OCI-LY7 (cell line): ENCODE measurements around the gene ADH6. TPM values are rescaled to one million over a fixed set of nuclear protein-coding genes. Genes with fewer than 3 reads are reported as not detected.

Experiments used
- BruUV-seq: library from RNA; stranded (reverse); fragments of 400-500 nt; replicated peaks from 2 replicates; lab custom pipeline; 2021; lab: Mats Ljungman, UMichigan
- CTCF ChIA-PET: fragments of 300-600 bp; sonication (Branson Sonifier 250); formaldehyde crosslinking; loops from one replicate; lab custom pipeline; 2022; ENCODE audit warnings: antibody characterized with exemption; ENCODE audit not compliant: unreplicated experiment; lab: Charles Lee
- POLR2A ChIA-PET: fragments of 300-600 bp; sonication (Branson Sonifier 250); formaldehyde crosslinking; loops from one replicate; lab custom pipeline; 2022; ENCODE audit warnings: antibody characterized with exemption; lab: Charles Lee
- DNase-seq: peaks from one replicate; pipeline ENCODE4 v3.0.0-alpha.2; 2015; ENCODE audit warnings: low spot score
- H2AFZ ChIP-seq: fragments of 200-600 bp; sonication (generic), shearing (Covaris generic); 2 replicates; pipeline ENCODE4 v1.6.1; 2014; ENCODE audit warnings: mild to moderate bottlenecking, antibody characterized with exemption, low read length, moderate library complexity
- H3K27ac ChIP-seq: fragments of 200-600 bp; sonication (generic); 2 replicates; pipeline ENCODE4 v1.5.1; 2014; ENCODE audit warnings: mixed run types, low read depth, mild to moderate bottlenecking, moderate library complexity, low read length, inconsistent platforms; ENCODE audit not compliant: poor library complexity, severe bottlenecking
- H3K36me3 ChIP-seq: fragments of 200-600 bp; sonication (generic); 2 replicates; pipeline ENCODE4 v1.6.1; 2014; ENCODE audit warnings: mild to moderate bottlenecking, antibody characterized with exemption, low read length, moderate library complexity, mixed read lengths; ENCODE audit not compliant: insufficient read depth
- H3K4me1 ChIP-seq: fragments of 200-600 bp; sonication (generic); 2 replicates; pipeline ENCODE4 v1.5.1; 2014; ENCODE audit warnings: mild to moderate bottlenecking, low read length; ENCODE audit not compliant: insufficient read depth, poor library complexity, severe bottlenecking
- H3K4me2 ChIP-seq: fragments of 200-600 bp; sonication (generic); 2 replicates; pipeline ENCODE4 v1.6.1; 2014; ENCODE audit warnings: mild to moderate bottlenecking, low read length
- H3K4me3 ChIP-seq: fragments of 200-600 bp; sonication (generic); 2 replicates; pipeline ENCODE4 v1.5.1; 2014; ENCODE audit warnings: mild to moderate bottlenecking, low read depth, low read length; ENCODE audit not compliant: poor library complexity, severe bottlenecking
- H3K79me2 ChIP-seq: fragments of 200-600 bp; sonication (generic); 2 replicates; pipeline ENCODE4 v1.6.1; 2016; ENCODE audit warnings: low read depth, mild to moderate bottlenecking, low read length, moderate library complexity, mixed read lengths; ENCODE audit not compliant: insufficient read depth
- H3K9me2 ChIP-seq: fragments of 200-600 bp; sonication (generic); 2 replicates; pipeline ENCODE4 v1.6.1; 2016; ENCODE audit warnings: mild to moderate bottlenecking, low read length, mixed read lengths; ENCODE audit not compliant: insufficient read depth
- H3K9me3 ChIP-seq: fragments of 200-600 bp; sonication (generic); 2 replicates; pipeline ENCODE4 v1.6.1; 2014; ENCODE audit warnings: mild to moderate bottlenecking, mixed run types, low read length, mixed read lengths
- H4K20me1 ChIP-seq: fragments of 200-600 bp; sonication (generic); 2 replicates; pipeline ENCODE4 v1.6.1; 2014; ENCODE audit warnings: mild to moderate bottlenecking, antibody characterized with exemption, low read length, moderate library complexity, mixed read lengths; ENCODE audit not compliant: insufficient read depth
- EZH2phosphoT487 ChIP-seq: fragments of 200-600 bp; sonication (generic); IDR thresholded peaks from 2 replicates; pipeline ENCODE4 v1.6.1; 2018; ENCODE audit warnings: low read depth, borderline replicate concordance, mild to moderate bottlenecking, mixed run types, antibody characterized with exemption, low read length, moderate library complexity, mixed read lengths
- intact Hi-C: fragments of 100-400 bp; cut with micrococcal nuclease; formaldehyde crosslinking; loops from one replicate; pipeline ENCODE4 v1.10.0; 2022; ENCODE audit not compliant: unreplicated experiment
- total RNA-seq, 2 experiments: library from RNA; depleted of rRNA in 1 of 2; stranded (reverse); fragments of >200 nt in 1 of 2; shearing (Covaris generic) in 1 of 2; gene quantifications; 2 replicates each; pipeline ENCODE4 v1.2.3, GENCODE V29; 2014 to 2022
- TF ChIP-seq, protein P1 (sequence below): fragments of 200-600 bp; sonication (generic); conservative IDR thresholded peaks from 2 replicates; pipeline ENCODE4 v1.5.1; 2014; ENCODE audit warnings: mild to moderate bottlenecking, antibody characterized with exemption, low read length, moderate library complexity, mixed read lengths

Gene ADH6
- total RNA-seq, 2 experiments from 2014 or later: not detected

DNA sequence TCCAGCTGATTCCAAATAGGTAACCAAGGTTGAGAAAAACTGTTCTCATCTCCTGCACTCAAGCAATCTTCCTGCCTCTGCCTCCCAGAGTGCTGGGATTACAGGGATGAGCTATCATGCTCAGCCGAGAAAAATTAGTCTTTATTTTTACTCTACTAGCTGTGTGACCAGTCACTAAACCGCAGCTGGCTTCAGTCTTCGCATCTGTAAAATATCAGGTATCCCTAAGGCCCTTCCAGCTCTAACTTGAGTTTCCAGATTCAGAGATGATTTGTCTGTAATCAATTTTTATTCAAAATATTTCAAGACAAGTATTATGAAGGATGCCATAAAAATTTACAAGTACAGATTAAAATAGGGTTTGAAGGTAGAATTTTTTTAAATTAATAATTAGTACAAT is 3.5 kb downstream of the ADH6 start:
- Histone ChIP-seq H3K9me2 (no peaks in the 10 kb centered on the region), H3K4me3 (no peak overlapping the region), H3K9me3 (no peaks in the 10 kb centered on the region), H3K79me2 (no peaks in the 10 kb centered on the region), H3K4me1 (no peaks in the 10 kb centered on the region), H2AFZ (no peak overlapping the region), H3K27ac (no peak overlapping the region), H3K36me3 (no peaks in the 10 kb centered on the region), H4K20me1 (no peaks in the 10 kb centered on the region), H3K4me2 (no peak overlapping the region)
- no TSS peak for BruUV-seq
- ChIA-PET POLR2A (no interaction called here), CTCF (no interaction called here)
- intact Hi-C loops: no loop called here
- DNase-seq: no peak
- no peak for TF ChIP-seq EZH2phosphoT487
- TF ChIP-seq, protein P1, sequence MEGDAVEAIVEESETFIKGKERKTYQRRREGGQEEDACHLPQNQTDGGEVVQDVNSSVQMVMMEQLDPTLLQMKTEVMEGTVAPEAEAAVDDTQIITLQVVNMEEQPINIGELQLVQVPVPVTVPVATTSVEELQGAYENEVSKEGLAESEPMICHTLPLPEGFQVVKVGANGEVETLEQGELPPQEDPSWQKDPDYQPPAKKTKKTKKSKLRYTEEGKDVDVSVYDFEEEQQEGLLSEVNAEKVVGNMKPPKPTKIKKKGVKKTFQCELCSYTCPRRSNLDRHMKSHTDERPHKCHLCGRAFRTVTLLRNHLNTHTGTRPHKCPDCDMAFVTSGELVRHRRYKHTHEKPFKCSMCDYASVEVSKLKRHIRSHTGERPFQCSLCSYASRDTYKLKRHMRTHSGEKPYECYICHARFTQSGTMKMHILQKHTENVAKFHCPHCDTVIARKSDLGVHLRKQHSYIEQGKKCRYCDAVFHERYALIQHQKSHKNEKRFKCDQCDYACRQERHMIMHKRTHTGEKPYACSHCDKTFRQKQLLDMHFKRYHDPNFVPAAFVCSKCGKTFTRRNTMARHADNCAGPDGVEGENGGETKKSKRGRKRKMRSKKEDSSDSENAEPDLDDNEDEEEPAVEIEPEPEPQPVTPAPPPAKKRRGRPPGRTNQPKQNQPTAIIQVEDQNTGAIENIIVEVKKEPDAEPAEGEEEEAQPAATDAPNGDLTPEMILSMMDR: no peak

DNA sequence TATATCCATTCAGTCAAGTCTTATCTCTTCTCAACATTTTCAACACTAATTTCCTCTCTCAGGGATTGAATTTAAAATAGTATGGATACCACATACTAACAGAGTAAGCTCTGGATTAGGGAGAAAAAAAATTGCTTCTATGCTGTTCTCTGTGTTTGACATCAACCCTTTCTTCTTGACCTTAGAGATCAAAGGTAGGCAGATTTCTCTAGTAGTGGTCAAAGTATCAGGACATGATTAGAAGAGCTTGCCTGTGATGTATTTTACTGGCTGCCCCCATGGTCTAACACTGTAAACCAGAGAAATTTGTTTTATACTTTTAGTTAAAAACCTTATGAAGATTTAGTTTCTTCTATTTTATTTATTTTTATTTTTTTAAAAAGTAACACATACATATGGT is 8.3 kb downstream of the ADH6 start:
- Histone ChIP-seq H3K9me2 (no peaks in the 10 kb centered on the region), H4K20me1 (no peaks in the 10 kb centered on the region), H3K4me3 (no peak overlapping the region), H2AFZ (no peak overlapping the region), H3K79me2 (no peaks in the 10 kb centered on the region), H3K27ac (no peak overlapping the region), H3K4me2 (no peak overlapping the region), H3K9me3 (no peaks in the 10 kb centered on the region), H3K36me3 (no peaks in the 10 kb centered on the region), H3K4me1 (no peaks in the 10 kb centered on the region)
- intact Hi-C loops: no loop called here
- no peak for TF ChIP-seq EZH2phosphoT487
- TF ChIP-seq, protein P1: no peak
- ChIA-PET POLR2A (interaction anchor here (0.7 kb wide), 1 partner anchor 8 kb away, joined by 3 read pairs; the partner anchor contains the start of gene ADH6), CTCF (no interaction called here)
- no peak for DNase-seq
- BruUV-seq: no TSS peak

DNA sequence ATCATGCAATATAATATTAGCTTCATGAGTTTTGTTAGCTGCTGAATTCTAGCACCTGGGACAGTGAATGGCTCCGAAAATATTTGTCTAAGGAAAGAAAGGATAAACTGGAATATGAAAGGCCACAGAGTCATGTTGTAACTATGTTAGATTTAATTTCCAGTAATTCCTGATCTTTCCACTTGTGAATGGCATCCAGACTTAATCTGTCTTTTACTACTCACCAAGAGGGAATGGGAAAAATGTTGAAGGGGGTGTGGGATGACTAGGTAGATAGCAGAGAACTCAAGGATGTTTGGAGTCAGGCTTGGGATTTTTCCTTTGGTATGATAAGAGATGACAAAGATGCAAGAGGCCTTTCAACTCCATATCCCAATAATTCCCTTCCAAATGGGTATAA is 9.4 kb downstream of the ADH6 start:
- Histone ChIP-seq H3K4me1 (no peaks in the 10 kb centered on the region), H3K4me2 (no peak overlapping the region), H3K27ac (no peak overlapping the region), H2AFZ (no peak overlapping the region), H4K20me1 (no peaks in the 10 kb centered on the region), H3K9me2 (no peaks in the 10 kb centered on the region), H3K4me3 (no peak overlapping the region), H3K9me3 (no peaks in the 10 kb centered on the region), H3K79me2 (no peaks in the 10 kb centered on the region), H3K36me3 (no peaks in the 10 kb centered on the region)
- ChIA-PET CTCF (no interaction called here), POLR2A (interaction anchor here (0.5 kb wide), 2 partner anchors 453 to 789 kb away, joined by 3 to 5 read pairs; no protein-coding TSS in a partner anchor)
- no peak for TF ChIP-seq EZH2phosphoT487
- TF ChIP-seq, protein P1: no peak
- intact Hi-C loops: no loop called here
- no TSS peak for BruUV-seq
- no peak for DNase-seq
